Measurements from ENCODE around the gene AK1. TPM values are rescaled to one million over a fixed set of nuclear protein-coding genes. Genes with fewer than 3 reads are reported as not detected.

The AK1 gene
- total and polyA plus RNA-seq, 2 of the 13 experiments (the other 11 are each of a cell fraction or from before 2014, with no cell fraction given): 19.1 to 32.8 TPM

DNA sequence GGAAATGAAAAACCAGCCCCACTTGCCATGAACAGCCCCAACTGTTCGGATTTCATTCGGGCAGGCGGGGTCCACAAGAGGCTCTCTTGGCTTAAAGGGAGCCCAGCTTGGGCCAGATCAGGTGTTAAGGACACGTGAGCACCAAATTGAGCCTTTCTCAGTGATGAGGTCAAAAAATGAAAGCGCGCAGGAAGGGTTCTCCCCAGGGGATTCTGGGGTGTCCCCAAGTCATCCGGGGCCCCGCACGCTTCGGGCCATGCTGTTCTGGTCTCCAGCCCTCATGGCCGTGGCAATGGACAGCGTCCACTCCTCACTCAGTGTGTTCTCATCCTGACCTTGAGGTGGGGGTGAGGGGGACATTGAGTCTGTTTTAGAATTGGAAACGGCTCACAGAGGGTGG, 10.9 kb downstream of the AK1 start:
- in situ Hi-C loops (cut with HindIII; ENCODE audit: extremely low pct_ligation_motif_present, low pct_unique_long_range_greater_than_20kb): no loop called here
- CTCF ChIA-PET (ENCODE audit: low intra/inter-chr PET ratio, low total read pairs): no interaction called here
- POLR2A ChIA-PET: no interaction called here
- Histone ChIP-seq H2AFZ (ENCODE audit: low read length) (no peak overlapping the region), H3K4me3 (replicated peaks in 1 of 3; ENCODE audit: insufficient read depth in 1 of 3, low read depth in 2 of 3, low read length in 3 of 3) (no peak overlapping the region), H3K4me1 (ENCODE audit: insufficient read depth, low read length) (peaks cover 35% of the 10 kb centered on the region), H3K9me3 (ENCODE audit: low read length) (no peaks in the 10 kb centered on the region), H3K27ac (ENCODE audit: extremely low read length, insufficient read depth, low read length) (no peak overlapping the region), H3K36me3 (replicated peaks in 1 of 2; ENCODE audit: control insufficient read depth in 1 of 2, insufficient read depth in 2 of 2, low read length in 2 of 2) (no peaks in the 10 kb centered on the region; a peak in 2 of 5 replicates), H4K20me1 (ENCODE audit: insufficient read depth, low read length) (no peaks in the 10 kb centered on the region), H3K27me3 (ENCODE audit: control insufficient read depth in 1 of 2, insufficient read depth in 2 of 2, low read length in 2 of 2) (no peaks in the 10 kb centered on the region), H3K4me2 (ENCODE audit: low read depth, low read length) (no peak overlapping the region), H3K79me2 (ENCODE audit: insufficient read depth, low read length) (no peaks in the 10 kb centered on the region), H3K9ac (ENCODE audit: insufficient read depth, low read depth, low read length) (no peak overlapping the region)
- ATAC-seq (no peak), DNase-seq (ENCODE audit: low spot score) (no peak), FAIRE-seq (no peak)
- WGBS (ENCODE audit: low lambda C conversion rate): 96% methylated on average over 10 of the region's 13 CpGs
- intact Hi-C loops (cut with micrococcal nuclease; ENCODE audit: unreplicated experiment): no loop called here
- no TSS peak for BruUV-seq (replicated peaks)
- no peak for TF ChIP-seq SATB2 (CRISPR knock-in tag; IDR thresholded peaks at IDR 0.05)
- no peak for TF ChIP-seq RARA (CRISPR knock-in tag; IDR thresholded peaks at IDR 0.05)
- no peak for TF ChIP-seq KLF15 (CRISPR knock-in tag; IDR thresholded peaks at IDR 0.05; ENCODE audit: borderline replicate concordance)
- TF ChIP-seq, protein P1, sequence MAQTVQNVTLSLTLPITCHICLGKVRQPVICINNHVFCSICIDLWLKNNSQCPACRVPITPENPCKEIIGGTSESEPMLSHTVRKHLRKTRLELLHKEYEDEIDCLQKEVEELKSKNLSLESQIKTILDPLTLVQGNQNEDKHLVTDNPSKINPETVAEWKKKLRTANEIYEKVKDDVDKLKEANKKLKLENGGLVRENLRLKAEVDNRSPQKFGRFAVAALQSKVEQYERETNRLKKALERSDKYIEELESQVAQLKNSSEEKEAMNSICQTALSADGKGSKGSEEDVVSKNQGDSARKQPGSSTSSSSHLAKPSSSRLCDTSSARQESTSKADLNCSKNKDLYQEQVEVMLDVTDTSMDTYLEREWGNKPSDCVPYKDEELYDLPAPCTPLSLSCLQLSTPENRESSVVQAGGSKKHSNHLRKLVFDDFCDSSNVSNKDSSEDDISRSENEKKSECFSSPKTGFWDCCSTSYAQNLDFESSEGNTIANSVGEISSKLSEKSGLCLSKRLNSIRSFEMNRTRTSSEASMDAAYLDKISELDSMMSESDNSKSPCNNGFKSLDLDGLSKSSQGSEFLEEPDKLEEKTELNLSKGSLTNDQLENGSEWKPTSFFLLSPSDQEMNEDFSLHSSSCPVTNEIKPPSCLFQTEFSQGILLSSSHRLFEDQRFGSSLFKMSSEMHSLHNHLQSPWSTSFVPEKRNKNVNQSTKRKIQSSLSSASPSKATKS (CRISPR knock-in tag; IDR thresholded peaks at IDR 0.05): no peak
- TF ChIP-seq, protein P2, sequence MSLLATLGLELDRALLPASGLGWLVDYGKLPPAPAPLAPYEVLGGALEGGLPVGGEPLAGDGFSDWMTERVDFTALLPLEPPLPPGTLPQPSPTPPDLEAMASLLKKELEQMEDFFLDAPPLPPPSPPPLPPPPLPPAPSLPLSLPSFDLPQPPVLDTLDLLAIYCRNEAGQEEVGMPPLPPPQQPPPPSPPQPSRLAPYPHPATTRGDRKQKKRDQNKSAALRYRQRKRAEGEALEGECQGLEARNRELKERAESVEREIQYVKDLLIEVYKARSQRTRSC (CRISPR knock-in tag; IDR thresholded peaks at IDR 0.05; ENCODE audit: low read depth): no peak
- no peak for TF ChIP-seq ZIK1 (CRISPR knock-in tag; IDR thresholded peaks at IDR 0.05; ENCODE audit: borderline replicate concordance, low read depth)
- no peak for TF ChIP-seq AGO2 (optimal IDR thresholded peaks at IDR 0.05; ENCODE audit: low read depth, low read length)
- TF ChIP-seq EP300 (IDR thresholded peaks at IDR 0.05; ENCODE audit: low read depth in 2 of 2, low read length in 2 of 2): no peak
- TF ChIP-seq EP300 (CRISPR knock-in tag; IDR thresholded peaks at IDR 0.05; ENCODE audit: borderline replicate concordance): no peak
- TF ChIP-seq PHF8 (CRISPR knock-in tag; IDR thresholded peaks at IDR 0.05): no peak
- TF ChIP-seq, protein P3, sequence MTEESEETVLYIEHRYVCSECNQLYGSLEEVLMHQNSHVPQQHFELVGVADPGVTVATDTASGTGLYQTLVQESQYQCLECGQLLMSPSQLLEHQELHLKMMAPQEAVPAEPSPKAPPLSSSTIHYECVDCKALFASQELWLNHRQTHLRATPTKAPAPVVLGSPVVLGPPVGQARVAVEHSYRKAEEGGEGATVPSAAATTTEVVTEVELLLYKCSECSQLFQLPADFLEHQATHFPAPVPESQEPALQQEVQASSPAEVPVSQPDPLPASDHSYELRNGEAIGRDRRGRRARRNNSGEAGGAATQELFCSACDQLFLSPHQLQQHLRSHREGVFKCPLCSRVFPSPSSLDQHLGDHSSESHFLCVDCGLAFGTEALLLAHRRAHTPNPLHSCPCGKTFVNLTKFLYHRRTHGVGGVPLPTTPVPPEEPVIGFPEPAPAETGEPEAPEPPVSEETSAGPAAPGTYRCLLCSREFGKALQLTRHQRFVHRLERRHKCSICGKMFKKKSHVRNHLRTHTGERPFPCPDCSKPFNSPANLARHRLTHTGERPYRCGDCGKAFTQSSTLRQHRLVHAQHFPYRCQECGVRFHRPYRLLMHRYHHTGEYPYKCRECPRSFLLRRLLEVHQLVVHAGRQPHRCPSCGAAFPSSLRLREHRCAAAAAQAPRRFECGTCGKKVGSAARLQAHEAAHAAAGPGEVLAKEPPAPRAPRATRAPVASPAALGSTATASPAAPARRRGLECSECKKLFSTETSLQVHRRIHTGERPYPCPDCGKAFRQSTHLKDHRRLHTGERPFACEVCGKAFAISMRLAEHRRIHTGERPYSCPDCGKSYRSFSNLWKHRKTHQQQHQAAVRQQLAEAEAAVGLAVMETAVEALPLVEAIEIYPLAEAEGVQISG (CRISPR knock-in tag; IDR thresholded peaks at IDR 0.05): no peak
- no peak for TF ChIP-seq PTBP1 (IDR thresholded peaks at IDR 0.05; ENCODE audit: low read depth, low read length, poor library complexity, severe bottlenecking)
- no peak for TF ChIP-seq ATF7-NPFF (CRISPR knock-in tag; IDR thresholded peaks at IDR 0.05; ENCODE audit: low read depth)
- no peak for TF ChIP-seq ZNF790 (CRISPR knock-in tag; IDR thresholded peaks at IDR 0.05; ENCODE audit: borderline replicate concordance)
- TF ChIP-seq, protein P4, sequence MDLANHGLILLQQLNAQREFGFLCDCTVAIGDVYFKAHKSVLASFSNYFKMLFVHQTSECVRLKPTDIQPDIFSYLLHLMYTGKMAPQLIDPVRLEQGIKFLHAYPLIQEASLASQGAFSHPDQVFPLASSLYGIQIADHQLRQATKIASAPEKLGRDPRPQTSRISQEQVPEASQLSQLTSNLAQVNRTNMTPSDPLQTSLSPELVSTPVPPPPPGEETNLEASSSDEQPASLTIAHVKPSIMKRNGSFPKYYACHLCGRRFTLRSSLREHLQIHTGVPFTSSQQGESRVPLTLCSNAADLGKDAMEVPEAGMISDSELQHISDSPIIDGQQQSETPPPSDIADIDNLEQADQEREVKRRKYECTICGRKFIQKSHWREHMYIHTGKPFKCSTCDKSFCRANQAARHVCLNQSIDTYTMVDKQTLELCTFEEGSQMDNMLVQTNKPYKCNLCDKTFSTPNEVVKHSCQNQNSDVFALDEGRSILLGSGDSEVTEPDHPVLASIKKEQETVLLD (CRISPR knock-in tag; IDR thresholded peaks at IDR 0.05; ENCODE audit: low read depth): no peak
- TF ChIP-seq KAT2B (IDR thresholded peaks at IDR 0.05; ENCODE audit: borderline replicate concordance, low read depth, low read length): no peak

Data from HepG2 (cell line).